Non-pigmented ciliary epithelial cell (primary cell): Measurements from ENCODE around the gene SPEN.

Experiments used
- DNase-seq: peaks from one replicate; pipeline ENCODE4 v3.0.0-alpha.2; 2010; ENCODE audit warnings: low read depth

SPEN gene

DNA sequence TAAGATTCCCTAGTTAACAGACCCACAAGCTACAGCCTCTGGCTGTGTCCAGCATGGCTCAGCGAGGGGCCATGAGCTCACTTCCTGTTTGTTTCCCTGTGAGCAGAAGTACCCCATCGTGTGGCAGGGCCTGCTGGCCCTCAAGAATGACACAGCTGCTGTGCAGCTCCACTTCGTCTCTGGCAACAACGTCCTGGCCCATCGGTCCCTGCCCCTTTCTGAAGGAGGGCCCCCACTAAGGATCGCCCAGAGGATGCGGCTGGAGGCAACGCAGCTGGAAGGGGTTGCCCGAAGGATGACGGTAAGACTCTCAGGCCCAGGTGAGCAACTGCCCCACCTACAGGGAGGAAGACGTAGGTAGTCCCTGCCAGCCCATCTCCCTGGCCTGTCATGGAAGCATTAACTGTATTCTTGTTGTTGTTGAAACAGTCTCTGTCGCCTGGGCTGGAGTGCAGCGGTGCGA is 90.2 kb downstream of the SPEN start:
- no peak for DNase-seq

DNA sequence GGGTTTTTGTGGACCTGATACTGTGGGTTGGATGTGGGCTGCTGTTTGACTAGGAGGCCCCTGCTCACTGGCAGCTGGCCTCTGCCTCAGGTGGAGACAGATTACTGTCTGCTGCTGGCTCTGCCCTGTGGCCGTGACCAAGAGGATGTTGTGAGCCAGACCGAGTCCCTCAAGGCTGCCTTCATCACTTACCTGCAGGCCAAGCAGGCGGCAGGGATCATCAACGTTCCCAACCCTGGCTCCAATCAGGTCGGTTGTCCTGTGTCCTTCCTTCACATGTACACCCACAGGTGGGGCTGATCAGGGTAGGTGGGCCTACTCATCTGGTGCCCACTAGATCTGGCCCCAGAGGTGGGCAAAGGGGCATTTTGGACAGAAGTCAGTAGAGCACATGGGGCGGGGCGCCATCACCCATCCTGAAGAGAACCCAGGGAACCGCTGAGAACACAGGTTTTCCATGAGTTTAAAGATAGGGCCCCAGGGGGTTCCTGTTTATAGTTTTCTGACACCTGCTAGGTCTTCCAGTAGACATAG is 91.2 kb downstream of the SPEN start:
- no peak for DNase-seq

DNA sequence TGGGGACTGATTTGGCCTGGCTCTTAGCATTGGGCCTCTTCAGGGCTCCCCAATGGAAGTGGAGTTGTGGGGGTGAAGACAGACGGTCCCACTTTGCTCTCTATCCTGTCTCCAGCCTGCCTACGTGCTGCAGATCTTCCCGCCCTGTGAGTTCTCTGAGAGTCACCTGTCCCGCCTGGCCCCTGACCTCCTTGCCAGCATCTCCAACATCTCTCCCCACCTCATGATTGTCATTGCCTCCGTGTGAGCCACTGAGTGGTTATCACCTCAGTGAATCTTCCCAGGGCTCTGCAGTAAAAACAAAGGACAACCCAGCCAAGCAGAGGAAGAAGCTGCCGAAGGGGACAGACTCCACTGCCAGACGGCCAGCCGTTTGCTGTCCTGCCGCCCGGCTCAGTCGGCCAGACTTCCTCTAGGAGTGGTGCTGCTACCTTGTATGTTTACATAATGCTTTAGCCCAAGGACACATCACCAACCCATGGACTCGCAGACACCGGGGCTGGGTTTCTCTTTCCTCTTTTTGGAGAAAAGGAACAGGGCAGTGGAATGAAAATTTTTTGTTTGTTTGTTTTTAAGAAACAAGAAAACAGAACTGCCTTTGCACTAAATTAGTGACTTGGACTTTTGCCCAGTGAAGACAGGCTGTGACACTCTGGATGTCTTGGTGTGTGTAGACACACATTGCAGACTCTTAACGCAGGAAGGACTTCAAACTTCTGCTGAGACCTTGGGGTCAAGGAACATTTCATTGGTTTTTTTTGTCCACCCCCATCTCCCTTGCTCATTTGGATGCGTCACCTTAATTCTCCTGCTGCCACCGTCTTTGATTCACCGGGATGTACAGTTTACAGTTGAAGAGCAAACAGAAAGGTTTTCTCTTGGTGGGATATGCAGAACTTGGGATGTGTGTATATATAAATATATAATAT is 91.9 kb downstream of the SPEN start:
- DNase-seq: no peak

DNA sequence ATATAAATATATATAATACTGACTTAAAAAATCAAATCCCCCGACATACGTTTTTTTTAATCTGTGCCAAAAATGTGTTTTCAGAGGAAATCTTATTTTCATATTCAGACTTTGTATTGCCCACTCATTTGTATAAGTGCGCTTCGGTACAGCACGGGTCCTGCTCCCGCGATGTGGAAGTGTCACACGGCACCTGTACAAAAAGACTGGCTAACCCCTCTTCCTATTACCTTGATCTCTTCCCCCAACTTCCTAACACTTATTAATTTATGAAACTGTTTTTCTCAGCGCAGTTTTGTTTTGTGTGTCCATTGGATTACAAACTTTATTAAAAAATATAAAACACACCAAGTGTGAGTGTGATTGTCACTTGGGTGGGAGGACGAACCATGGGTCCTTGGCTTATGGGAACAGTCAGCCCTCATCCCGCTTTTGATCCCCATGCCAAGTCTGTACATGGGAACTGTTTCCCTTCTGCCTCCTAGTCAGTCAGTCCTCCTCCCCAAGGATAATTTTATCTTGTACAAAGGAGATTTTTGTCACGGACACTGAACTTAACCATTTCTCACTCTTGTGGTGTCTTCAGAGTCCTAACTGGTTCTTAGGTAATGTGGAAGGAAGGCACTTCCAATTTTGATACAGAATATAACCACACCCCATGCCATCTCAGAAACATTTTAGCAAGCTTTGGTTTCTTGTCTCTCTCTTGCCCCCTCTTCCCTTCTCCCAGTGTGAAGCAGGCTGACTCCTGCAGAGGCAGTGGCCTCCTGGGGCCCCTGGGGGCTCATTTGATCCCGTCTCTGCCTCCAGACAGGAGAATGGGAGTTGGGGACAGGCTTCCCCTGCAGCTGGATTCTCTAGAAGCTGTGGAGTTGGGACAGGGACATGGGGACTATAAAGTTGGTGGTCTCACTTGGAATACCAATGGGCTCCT is 92.9 kb downstream of the SPEN start:
- no peak for DNase-seq

DNA sequence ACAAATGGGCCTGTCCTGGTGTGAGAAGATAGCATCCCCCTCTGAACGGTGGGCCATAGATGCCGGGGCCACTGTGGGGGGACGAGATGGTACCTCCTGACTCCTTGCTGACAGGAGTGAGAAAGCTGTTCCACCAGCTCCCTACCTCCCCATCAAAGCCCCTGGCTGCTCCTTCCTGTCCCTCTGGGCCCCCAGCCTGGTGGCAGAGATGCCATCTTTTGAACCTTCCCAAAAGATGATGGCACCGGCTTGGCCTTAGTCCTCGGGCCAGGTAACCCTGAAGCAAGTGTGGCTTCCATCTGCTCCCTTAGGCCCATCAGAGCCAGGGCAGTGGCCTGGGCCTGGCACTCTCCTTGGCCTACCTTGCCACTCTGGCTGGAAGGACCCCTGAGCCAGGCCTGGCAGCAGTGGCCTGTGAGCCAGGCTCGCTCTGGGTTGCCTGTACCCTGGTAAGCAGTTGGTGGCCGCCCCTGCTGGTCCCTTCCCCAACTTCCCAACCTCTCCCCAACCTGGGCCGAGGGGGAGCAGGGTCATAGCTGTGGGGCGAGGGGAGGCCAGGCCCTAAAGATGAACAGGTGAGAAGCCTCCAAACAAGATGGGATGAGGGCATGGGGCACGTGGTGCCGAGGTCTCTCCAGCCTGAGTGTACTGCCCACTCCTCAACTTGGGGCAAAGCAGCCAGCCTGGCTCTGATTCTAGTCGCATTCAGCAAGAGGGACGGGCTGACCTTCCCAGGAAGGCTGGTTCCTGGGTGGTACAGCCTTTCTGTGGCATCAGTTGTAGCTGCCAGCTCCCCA is 93.7 kb downstream of the SPEN start:
- DNase-seq: no peak

DNA sequence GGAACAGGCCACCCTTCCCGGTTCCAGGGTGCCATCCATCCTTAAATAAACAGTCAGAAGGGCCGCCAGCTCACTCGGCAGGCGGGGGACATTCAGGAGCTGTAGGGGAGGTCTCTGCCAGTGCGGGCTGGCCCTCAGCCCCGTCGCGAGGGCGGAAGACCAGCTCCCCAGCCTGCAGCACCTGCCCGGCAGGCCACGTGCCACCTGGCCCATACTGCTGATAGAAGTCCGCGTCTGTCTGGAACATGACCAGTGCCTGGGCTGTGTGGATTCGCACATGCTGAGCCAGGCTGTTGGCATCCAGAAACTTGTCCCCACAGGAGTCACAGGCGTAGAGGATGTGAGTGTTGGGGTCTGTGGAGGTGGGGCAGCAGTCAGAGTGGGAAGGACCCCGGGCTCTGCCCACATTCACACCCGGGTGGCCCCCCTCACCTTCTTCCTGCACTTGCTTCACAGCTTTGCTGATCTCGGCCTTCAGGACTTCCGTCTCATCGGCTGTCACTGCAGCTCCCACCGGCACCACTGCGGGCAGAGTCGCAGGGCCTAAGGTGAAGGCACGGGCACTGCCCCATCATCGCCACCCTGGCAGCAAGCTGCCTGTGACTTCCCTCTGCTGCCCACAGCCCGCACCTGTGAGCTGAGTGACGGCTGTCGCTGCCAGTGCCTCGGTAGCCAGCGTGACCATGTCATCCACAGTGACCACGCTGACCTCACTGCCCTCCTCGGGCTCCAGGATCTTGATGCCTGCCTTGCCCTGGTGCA is 94.6 kb downstream of the SPEN start:
- DNase-seq: no peak

DNA sequence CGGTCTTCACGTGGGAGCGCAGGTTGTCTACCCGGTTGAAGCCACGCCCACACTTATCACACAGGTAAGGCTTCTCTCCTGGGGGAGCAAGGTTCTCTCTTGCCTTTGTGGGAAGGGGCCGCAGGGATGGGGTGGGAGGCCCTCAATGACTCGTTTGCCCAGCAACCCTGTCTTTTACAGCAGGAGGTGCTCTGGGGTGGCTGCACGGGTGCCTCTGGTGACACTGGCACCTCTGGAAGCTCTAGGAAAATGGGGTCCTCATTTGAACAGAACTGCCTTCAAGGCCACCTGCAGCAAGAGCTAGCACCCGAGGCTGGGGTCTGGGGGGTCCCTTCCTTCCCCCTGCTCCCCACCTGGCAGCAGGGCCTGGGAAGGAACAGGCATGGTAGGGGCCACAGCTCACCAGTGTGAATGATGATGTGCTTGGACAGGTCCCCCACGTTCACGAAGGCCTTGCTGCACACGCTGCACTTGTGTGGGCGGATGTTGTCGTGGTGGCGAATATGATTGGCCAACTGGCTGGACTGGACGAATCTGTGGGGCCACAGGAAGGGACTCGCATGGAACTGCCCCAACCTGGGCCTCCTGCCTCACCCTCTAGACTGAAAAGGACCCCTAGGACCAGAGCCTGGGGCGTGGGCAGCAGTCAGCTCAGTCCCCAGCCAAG is 95.3 kb downstream of the SPEN start:
- DNase-seq: no peak

DNA sequence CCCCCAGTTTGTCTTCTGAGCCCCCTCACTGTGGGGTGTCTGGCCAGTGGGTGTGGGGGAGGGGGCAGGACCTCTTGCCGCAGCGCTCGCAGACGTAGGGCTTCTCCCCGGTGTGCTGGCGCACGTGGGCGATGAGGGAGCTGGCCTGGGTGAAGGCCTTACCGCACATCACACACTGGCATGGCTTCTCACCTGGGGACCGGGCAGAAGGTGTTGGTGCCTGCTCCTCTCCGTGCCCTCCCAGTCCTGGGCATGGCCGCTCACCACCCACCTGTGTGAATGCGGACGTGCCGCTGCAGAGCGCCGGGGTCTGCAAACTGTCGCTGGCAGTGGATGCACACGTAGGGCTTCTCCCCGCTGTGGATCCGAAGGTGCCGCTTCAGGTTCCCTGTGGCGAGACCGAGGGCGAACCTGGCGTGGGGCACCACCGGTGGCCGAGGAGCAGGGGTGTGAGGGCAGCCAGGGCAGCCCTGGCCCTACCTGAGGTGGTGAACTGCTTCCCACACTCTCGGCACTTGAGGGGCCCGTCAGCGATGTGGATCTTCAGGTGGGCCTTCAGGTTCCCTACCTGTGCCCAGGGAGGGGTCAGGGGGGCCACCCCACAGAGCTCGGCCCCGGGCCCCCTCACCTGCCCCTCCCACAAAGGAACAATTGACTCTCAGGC is 96.0 kb downstream of the SPEN start:
- DNase-seq: no peak

DNA sequence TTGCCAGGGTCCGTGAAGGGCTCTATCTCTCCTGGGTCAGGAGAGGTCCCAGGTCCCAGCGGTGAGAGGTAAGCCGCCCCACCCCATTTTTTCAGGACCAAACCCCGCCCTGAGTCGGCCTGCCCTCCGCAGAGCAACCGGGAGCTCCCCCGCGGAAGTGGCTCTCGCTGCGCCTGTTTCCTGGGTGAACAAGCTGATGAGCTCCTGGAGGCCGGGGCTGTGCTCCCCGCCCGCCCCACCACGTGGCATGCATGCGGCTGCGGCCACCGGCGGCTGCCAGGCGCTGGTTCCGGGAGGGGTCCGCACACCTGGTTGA is 96.4 kb downstream of the SPEN start:
- no peak for DNase-seq

DNA sequence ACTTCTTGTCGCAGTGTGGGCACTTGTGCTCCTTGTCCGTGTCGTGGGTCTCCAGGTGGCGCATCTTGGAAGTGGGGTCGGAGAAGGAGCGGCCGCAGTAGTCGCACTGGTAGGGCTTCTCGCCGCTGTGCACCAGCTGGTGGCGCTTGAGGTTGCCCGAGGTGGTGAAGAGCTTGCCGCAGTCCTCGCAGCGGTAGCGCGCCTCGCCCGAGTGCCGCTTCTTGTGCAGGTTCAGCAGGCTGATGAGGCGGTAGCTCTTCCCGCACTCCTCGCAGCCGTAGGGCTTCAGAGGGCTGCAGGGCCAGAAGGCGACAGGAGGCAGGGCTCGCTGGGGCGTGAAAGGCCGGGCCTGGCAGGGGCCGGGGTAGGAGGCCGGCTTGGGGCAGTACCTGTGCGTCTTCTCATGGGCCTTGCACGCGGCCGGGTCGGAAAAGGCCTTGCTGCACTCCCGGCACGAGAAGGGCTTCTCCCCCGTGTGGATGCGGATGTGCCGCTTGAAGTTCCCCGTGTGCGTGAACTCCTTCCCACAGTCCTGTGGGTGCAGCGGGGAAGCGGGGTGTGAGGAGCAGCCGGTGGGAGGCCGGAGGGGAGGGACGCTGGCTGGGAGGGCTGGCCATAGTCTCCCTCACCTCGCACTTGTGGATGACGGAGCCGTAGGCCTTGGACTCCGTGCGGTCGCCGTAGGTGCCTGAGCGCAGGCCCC is 97.0 kb downstream of the SPEN start:
- no peak for DNase-seq

DNA sequence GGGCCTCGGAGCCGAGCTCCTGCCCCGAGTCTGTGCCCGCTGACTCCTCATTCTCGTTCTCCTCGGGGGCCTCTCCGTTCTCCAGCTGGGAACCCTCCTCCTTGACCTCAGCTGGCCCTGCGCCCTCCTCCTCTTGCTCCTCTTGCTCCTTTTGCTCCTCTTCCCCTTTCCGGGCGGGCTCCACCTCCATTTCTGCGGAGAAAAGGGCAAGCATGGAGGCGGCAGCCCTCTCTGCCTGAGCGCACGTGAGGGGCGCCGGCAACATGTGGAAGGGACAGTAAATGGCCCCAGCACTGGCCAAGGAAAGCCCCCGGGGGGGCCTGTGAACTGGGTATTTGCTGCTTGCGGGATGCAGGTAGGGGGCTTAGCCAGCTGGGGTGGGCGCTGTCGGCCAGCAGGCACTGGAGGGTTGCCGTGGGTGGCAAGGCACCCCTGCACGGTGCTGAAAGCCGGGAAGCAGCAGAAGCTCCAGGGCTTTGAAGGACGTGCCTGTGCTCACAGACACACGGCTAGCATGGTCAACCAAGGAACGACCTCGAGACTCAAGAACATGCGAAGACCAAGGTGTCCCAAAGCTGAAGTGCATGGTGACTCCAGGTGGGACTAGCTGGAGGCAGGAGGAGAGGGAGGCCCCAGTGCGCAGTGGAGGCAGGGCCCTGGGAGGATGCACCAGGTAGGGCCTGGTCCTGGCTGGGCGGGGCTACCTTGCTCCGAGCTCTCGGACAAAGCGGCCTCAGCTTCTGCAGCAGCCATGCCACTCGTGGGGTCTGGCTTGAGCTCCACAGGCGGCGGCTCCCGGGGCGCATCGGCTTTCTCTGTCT is 97.7 kb downstream of the SPEN start:
- DNase-seq: no peak

DNA sequence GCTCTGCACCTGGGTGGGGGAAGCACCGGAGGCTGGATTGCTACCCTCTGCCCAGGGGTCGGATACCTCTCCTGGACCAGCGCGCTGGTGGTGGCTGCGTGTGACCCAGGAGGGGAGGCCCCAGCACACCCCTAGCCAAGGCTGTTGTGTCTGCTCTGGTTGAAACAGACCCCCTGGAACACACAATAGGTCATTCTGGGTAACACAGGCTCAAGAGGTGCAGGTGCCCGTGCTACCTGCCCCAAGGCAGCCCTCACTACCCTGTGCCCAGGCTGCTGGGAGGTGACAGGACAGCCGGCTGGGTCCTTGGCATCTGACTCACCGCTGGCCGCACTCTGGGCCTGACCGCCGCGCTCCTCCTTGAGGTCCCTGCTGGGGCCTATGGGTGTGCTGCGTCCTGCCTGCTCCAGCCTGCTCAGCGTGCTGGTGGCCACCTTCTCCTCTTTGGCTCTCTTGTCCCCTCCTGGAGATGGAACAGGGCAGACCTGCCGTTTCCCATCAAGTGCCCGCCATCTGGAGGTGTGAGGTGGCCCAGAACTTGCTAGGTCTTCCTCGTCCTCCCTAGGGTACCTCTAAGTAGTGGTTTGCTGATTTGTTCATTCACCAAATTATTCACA is 98.4 kb downstream of the SPEN start:
- DNase-seq: no peak

DNA sequence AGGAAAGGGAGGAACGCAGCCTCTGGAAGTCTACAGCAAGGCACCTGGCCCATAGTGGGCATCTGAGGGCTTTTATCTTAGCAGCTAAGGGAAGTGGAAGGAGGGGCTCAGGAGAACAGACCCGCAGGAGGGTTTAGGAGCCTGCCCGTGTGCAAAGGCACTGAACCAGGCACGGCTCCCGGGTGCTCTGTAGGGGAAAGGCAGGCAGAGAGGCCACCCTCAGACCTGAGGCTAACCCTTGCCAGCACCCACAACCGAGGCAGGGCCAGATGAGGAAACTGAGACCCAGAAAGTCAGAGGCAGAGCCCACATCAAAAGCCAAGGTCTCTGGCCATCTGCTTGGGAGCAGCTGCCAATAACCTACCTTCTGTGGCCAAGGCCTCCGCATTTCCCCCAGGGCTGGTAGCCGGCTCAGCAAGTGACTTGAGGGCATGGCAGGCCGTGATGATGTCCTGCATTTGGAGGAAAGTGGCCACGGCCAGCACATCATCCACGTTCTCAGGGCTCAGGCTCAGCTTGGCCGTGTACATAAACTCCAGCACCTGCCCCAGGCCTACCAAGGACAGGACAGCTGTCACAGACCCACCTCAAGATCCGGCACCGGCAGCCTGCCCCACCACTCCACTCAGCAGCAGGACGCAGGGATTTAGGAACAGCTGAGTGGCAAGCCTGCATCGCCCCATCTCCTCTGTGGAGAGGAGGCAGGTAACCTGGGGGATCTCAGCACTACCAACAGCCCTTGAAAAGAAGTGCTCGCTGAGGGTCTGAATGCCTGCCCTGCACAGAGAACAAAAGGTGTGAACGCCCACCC is 99.3 kb downstream of the SPEN start:
- DNase-seq: no peak

DNA sequence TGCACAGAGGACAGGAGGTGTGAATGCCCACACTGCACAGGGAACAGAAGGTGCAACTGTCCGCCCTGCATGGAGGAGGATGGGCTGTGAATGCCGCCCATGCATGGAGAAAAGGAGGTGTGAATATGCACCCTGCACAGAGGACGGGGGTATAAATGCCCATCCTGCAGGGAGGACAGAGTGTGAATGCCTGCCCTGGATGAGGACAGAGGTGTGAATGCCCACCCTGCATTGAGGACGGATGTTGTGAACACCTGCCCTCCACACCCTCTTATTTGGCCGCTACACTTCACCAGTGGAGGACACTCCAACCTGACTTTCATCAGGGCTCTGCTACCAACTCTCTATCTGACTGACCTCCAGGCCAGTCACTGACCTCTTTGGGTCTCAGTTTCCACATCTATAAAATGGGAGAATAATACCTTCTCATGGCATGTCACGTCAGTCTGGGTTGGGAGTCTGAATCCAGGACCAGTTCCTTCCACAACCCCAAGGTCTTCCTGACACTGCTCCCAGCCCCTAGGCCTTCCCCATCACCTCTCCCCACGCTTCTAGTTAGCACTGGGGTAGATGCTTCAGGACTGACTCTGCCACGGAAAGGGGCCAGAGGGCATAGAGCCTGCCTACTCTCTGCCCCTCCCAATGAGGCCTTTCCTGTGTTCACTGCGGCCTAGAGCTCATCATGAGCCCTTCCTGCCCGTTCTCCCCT is 100.0 kb downstream of the SPEN start:
- no peak for DNase-seq

DNA sequence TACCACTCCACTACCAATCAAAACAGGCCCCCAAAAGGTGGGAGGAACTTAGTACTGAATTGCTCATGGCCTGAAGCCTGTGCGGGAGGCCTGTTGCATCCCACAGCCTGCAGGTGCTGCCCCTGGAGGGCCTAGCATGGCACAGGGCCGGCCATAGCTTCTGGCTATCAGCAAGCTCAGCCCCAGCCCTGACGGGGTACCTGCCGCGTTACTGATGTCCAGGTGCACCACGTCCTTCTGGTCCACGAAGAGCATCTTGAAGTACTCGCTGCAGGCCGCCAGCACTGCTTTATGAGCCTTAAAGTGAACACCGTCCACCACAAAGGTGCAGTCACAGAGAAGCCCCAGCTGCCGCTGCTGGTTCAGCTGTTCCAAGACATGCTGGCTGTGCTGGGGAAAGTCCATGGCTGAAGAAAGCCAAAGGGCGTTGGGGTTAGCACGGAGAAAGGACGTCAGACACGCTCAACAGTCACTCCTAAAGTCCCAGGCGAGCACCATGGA is 100.6 kb downstream of the SPEN start:
- DNase-seq: no peak
